Measurements from ENCODE around the gene CCSER1.

Gene CCSER1

DNA sequence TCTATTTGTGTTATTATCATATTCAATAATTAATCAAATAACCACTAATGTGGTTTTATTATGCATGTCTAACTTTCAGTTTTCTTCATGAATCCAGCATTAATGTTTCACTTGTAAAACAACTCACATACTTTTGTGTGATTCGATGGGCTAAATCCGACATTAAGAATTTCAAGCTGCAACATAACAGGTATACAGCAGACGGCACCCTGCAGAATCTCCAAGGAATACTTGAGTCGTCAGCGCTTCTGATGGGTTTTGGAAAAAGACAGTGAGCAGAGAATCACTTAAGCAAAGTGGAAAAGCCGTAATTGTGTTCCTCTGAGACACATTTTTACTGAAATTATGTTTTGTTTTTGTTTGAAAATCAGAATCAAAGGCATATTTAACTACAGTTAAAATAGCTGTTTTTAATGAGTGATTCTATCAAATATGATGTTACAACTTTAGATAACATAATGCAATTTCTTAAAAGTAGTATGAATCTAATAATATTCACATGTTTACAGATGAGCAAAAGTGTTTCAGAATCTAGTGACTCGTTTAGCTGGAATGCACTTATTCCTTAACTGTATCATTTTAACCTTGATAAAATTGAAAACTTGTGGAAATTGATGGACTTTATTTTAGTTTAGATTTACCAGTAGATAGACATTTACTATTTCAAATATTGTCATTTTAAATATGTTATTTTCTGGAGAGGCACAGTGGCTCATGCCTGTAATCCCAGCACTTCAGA is 514.8 kb downstream of the CCSER1 start:
- no peak overlapping the region for H3K4me3 ChIP-seq (ENCODE audit: control insufficient read depth, low read depth, low read length)
- no peak for DNase-seq (ENCODE audit: low read depth)
- TF ChIP-seq, protein P1, sequence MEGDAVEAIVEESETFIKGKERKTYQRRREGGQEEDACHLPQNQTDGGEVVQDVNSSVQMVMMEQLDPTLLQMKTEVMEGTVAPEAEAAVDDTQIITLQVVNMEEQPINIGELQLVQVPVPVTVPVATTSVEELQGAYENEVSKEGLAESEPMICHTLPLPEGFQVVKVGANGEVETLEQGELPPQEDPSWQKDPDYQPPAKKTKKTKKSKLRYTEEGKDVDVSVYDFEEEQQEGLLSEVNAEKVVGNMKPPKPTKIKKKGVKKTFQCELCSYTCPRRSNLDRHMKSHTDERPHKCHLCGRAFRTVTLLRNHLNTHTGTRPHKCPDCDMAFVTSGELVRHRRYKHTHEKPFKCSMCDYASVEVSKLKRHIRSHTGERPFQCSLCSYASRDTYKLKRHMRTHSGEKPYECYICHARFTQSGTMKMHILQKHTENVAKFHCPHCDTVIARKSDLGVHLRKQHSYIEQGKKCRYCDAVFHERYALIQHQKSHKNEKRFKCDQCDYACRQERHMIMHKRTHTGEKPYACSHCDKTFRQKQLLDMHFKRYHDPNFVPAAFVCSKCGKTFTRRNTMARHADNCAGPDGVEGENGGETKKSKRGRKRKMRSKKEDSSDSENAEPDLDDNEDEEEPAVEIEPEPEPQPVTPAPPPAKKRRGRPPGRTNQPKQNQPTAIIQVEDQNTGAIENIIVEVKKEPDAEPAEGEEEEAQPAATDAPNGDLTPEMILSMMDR (IDR thresholded peaks at IDR 0.05; ENCODE audit: control insufficient read depth, insufficient read depth, low read depth, low read length, missing control alignments), result no peak

DNA sequence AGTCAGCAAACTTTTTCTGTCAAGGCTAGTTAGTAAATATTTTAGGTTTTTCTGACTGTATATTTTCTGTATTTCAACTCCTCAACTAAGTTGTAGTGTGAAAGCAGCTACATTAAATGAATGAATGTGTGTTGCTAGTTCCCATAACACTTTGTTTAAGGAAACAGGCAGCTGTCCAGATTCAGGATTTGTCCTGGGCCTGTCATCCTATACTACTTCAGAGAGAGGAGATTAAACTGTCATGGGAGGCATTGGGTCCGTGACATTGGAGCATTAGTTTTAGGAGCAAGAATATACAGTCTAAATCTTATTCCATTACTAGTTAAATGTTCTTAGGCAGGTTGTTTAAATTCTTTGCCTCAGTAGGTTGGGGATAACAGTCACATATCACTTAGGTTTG is 516.0 kb downstream of the CCSER1 start:
- H3K4me3 ChIP-seq (ENCODE audit: control insufficient read depth, low read depth, low read length), result no peak overlapping the region
- DNase-seq (ENCODE audit: low read depth), result no peak
- TF ChIP-seq, protein P1 (IDR thresholded peaks at IDR 0.05; ENCODE audit: control insufficient read depth, insufficient read depth, low read depth, low read length, missing control alignments), result no peak

DNA sequence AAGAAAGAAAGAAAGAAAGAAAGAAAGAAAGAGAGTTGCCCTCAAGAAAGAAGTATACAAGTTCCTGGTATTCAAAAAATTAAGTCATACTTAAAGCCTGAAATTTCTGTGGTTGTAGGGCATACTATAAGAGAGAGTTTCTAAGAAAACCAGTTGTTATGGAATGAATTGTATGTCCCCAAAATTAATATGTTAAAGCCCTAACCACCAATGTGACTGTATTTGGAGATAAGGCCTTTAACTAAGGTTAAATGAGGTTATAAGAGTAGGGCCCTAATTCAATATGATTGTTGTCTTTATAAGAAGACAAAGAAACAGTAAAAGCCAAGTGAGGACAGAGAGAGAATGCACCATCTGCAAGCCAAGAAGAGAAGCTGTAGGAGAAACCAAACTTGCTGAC is 521.1 kb downstream of the CCSER1 start:
- TF ChIP-seq, protein P1 (IDR thresholded peaks at IDR 0.05; ENCODE audit: control insufficient read depth, insufficient read depth, low read depth, low read length, missing control alignments), result no peak
- DNase-seq (ENCODE audit: low read depth), result no peak
- no peak overlapping the region for H3K4me3 ChIP-seq (ENCODE audit: control insufficient read depth, low read depth, low read length)

DNA sequence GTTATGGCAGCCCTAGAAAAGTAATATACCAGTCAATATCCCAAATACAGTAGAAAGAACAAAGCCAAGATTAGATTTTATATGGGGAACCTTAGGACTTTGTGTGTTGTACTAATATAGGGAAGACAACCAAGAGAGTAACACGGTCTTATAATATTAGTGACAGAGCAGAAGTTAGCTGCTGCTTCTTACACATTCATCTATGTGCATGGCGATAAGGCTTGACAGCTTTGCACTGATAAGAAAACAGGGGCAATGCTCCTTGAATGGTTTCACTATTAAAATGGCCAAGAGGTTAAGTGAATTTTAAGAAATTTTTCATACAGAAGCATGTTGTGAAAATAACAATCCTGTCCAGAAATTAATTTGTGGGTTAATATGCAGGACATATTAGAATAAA is 521.6 kb downstream of the CCSER1 start:
- TF ChIP-seq, protein P1 (IDR thresholded peaks at IDR 0.05; ENCODE audit: control insufficient read depth, insufficient read depth, low read depth, low read length, missing control alignments), result no peak
- no peak for DNase-seq (ENCODE audit: low read depth)
- no peak overlapping the region for H3K4me3 ChIP-seq (ENCODE audit: control insufficient read depth, low read depth, low read length)

DNA sequence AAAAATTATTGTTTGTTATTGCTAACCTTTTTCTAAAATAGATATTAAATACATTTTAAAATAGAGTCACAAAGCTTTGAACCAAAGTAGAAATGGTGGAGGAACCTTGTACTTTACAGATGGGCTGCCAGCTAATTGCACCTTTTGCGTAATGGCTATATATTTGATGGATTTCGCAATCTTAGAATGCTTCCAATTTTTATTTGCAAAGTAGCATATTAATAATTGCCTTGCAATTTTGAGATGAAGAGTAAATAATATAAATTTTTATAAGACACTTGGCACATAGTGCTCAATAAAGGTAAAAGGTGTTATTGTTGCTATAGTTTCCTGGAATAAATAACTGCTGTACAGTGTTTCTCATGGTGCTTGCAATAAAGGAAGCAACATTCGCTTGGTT is 533.5 kb downstream of the CCSER1 start:
- TF ChIP-seq, protein P1 (IDR thresholded peaks at IDR 0.05; ENCODE audit: control insufficient read depth, insufficient read depth, low read depth, low read length, missing control alignments), result no peak
- no peak overlapping the region for H3K4me3 ChIP-seq (ENCODE audit: control insufficient read depth, low read depth, low read length)
- no peak for DNase-seq (ENCODE audit: low read depth)

DNA sequence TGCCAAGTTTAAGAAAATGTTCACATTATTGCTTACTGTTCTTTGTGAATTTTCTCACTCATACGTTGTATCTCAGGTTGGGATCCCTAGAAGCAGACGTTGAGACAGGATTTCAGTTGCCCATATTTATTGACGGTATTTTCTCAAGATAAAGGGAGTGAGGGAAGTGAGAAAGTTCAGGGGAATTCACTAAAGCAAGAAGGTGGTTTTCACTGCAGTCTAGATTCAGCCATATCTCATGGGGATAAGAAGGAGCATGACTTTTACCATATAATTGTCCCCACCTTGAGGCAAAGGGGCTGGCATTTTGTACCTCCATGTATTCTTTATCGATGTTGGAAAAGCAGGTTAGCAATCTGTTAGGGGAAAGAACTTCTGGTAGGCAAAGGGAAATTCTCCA is 543.0 kb downstream of the CCSER1 start:
- DNase-seq (ENCODE audit: low read depth), result no peak
- no peak overlapping the region for H3K4me3 ChIP-seq (ENCODE audit: control insufficient read depth, low read depth, low read length)
- TF ChIP-seq, protein P1 (IDR thresholded peaks at IDR 0.05; ENCODE audit: control insufficient read depth, insufficient read depth, low read depth, low read length, missing control alignments), result no peak
